Hepatocyte (in vitro differentiated cells): ENCODE results near the gene FARP2. TPM values are rescaled to one million over a fixed set of nuclear protein-coding genes. Genes with fewer than 3 reads are reported as not detected.
"Not testable (repeated sequence)": the region's sequence is repeated elsewhere in the genome, so short reads cannot be mapped to it uniquely, and the experiment has no call there.

Experiments
- DNase-seq: peaks from one replicate; pipeline ENCODE4 v3.0.0-alpha.2; 2016; ENCODE audit warnings: low spot score
- H2AFZ ChIP-seq: fragments of 200-600 bp; sonication (generic); 2 replicates; pipeline ENCODE4 v1.6.0; 2016; ENCODE audit warnings: antibody characterized with exemption, mild to moderate bottlenecking
- H3K27ac ChIP-seq: fragments of 200-600 bp; sonication (generic); 2 replicates; pipeline ENCODE4 v1.5.1; 2016; ENCODE audit warnings: mild to moderate bottlenecking
- H3K27me3 ChIP-seq: fragments of 200-600 bp; sonication (generic); 2 replicates; pipeline ENCODE4 v1.6.1; 2016
- H3K36me3 ChIP-seq: fragments of 200-600 bp; sonication (generic); replicated peaks from 2 replicates; pipeline ENCODE4 v1.5.1; 2016; ENCODE audit warnings: low read depth; ENCODE audit not compliant: insufficient read depth
- H3K4me1 ChIP-seq: fragments of 200-600 bp; sonication (generic); 2 replicates; pipeline ENCODE4 v1.5.1; 2016; ENCODE audit warnings: mild to moderate bottlenecking, moderate library complexity; ENCODE audit not compliant: insufficient read depth
- H3K4me2 ChIP-seq: fragments of 200-600 bp; sonication (generic); 2 replicates; pipeline ENCODE4 v1.6.0; 2016
- H3K4me3 ChIP-seq: fragments of 200-600 bp; sonication (generic); 2 replicates; pipeline ENCODE4 v1.5.1; 2016; ENCODE audit warnings: mild to moderate bottlenecking
- H3K79me2 ChIP-seq: fragments of 200-600 bp; sonication (generic); 2 replicates; pipeline ENCODE4 v1.6.0; 2017; ENCODE audit warnings: mild to moderate bottlenecking
- H3K9me2 ChIP-seq: fragments of 200-600 bp; sonication (generic); replicated peaks from 2 replicates; pipeline ENCODE4 v1.6.0; 2017; ENCODE audit warnings: mild to moderate bottlenecking; ENCODE audit not compliant: insufficient read depth
- H3K9me3 ChIP-seq: fragments of 200-600 bp; sonication (generic); 2 replicates; pipeline ENCODE4 v1.5.1; 2016; ENCODE audit warnings: low read depth, mild to moderate bottlenecking
- H4K20me1 ChIP-seq: fragments of 200-600 bp; sonication (generic); 2 replicates; pipeline ENCODE4 v1.6.0; 2016; ENCODE audit warnings: mild to moderate bottlenecking; ENCODE audit not compliant: insufficient read depth, poor library complexity, severe bottlenecking
- CTCF ChIP-seq: fragments of 200-600 bp; sonication (generic); IDR thresholded peaks from 2 replicates; pipeline ENCODE4 v1.5.1; 2016; ENCODE audit warnings: antibody characterized with exemption, mild to moderate bottlenecking; ENCODE audit not compliant: poor library complexity
- EZH2 ChIP-seq: fragments of 200-600 bp; sonication (generic); IDR thresholded peaks from 2 replicates; pipeline ENCODE4 v1.6.1; 2016; ENCODE audit warnings: antibody characterized with exemption, mild to moderate bottlenecking, borderline replicate concordance
- EZH2phosphoT487 ChIP-seq: fragments of 200-600 bp; sonication (generic); IDR thresholded peaks from one replicate; pipeline ENCODE4 v1.6.1; 2018; ENCODE audit warnings: antibody characterized with exemption, mild to moderate bottlenecking, low read depth, moderate library complexity; ENCODE audit not compliant: unreplicated experiment, severe bottlenecking
- WGBS: methylation state at CpG from one replicate; pipeline ENCODE4 v1.1.6; 2016; ENCODE audit warnings: low lambda C conversion rate; ENCODE audit errors: missing lambda C conversion rate; 5-methylcytosine and 5-hydroxymethylcytosine counted together
- polyA plus RNA-seq: library from polyadenylated mRNA; unstranded; fragments of >200 nt; fragmentation: Nextera tagmentation; extraction: Ambion mirVana; gene quantifications from 2 replicates; pipeline ENCODE4 v1.2.1, GENCODE V29; 2016
- total RNA-seq: library from RNA; depleted of rRNA; stranded (reverse); fragments of >200 nt; gene quantifications from 2 replicates; pipeline ENCODE4 v1.2.3, GENCODE V29; 2014

Gene FARP2
- total and polyA plus RNA-seq, 2 experiments from 2014 or later, result 29.1 to 29.6 TPM

- WGBS, result 51% methylated on average over 5 of the region's 5 CpGs
- Histone ChIP-seq H3K36me3 (no peaks in the 10 kb centered on the region), H3K79me2 (no peaks in the 10 kb centered on the region), H2AFZ (no peak overlapping the region), H3K9me2 (no peaks in the 10 kb centered on the region), H3K27ac (no peak overlapping the region), H3K4me3 (no peak overlapping the region), H3K27me3 (no peaks in the 10 kb centered on the region), H3K4me2 (no peak overlapping the region), H3K4me1 (peaks cover 6% of the 10 kb centered on the region), H3K9me3 (no peaks in the 10 kb centered on the region), H4K20me1 (no peaks in the 10 kb centered on the region)
- peak; percentile 18 for DNase-seq
- TF ChIP-seq EZH2 (no peak), EZH2phosphoT487 (no peak), CTCF (no peak)
Observed at GRCh38 chr2:241412144-241412543, 56.1 kb downstream of the FARP2 start.

- not testable (repeated sequence) for H4K20me1 ChIP-seq, H3K36me3 ChIP-seq, H3K4me1 ChIP-seq, H3K79me2 ChIP-seq, H3K4me3 ChIP-seq, H3K27me3 ChIP-seq, H3K9me2 ChIP-seq, DNase-seq, H3K27ac ChIP-seq, H2AFZ ChIP-seq, H3K4me2 ChIP-seq, H3K9me3 ChIP-seq
- WGBS, result 94% methylated on average over 5 of the region's 5 CpGs
Observed at GRCh38 chr2:241413501-241413900, 57.4 kb downstream of the FARP2 start.

- no peak overlapping the region for H2AFZ ChIP-seq
- no peaks in the 10 kb centered on the region for H3K9me3 ChIP-seq
- 92% methylated on average over 7 of the region's 7 CpGs for WGBS
- no peak overlapping the region for H3K4me3 ChIP-seq
- H3K36me3 ChIP-seq, result peaks cover 1% of the 10 kb centered on the region
- no peaks in the 10 kb centered on the region for H3K27me3 ChIP-seq
- H3K9me2 ChIP-seq, result no peaks in the 10 kb centered on the region
- H3K79me2 ChIP-seq, result no peaks in the 10 kb centered on the region
- TF ChIP-seq EZH2phosphoT487 (no peak), CTCF (no peak), EZH2 (no peak)
- H4K20me1 ChIP-seq, result no peaks in the 10 kb centered on the region
- no peak overlapping the region for H3K4me2 ChIP-seq
- H3K4me1 ChIP-seq, result peaks cover 6% of the 10 kb centered on the region
- H3K27ac ChIP-seq, result no peak overlapping the region
- DNase-seq, result no peak
Observed at GRCh38 chr2:241413929-241414580, 58.0 kb downstream of the FARP2 start.

- H3K9me2 ChIP-seq, result no peaks in the 10 kb centered on the region
- no peaks in the 10 kb centered on the region for H4K20me1 ChIP-seq
- H3K4me3 ChIP-seq, result no peak overlapping the region
- H3K9me3 ChIP-seq, result no peaks in the 10 kb centered on the region
- H3K4me2 ChIP-seq, result no peak overlapping the region
- no peak overlapping the region for H2AFZ ChIP-seq
- TF ChIP-seq CTCF (no peak), EZH2phosphoT487 (no peak), EZH2 (no peak)
- no peak overlapping the region for H3K27ac ChIP-seq
- WGBS, result 85% methylated on average over 3 of the region's 3 CpGs
- no peaks in the 10 kb centered on the region for H3K79me2 ChIP-seq
- H3K4me1 ChIP-seq, result peaks cover 6% of the 10 kb centered on the region
- peaks cover 4% of the 10 kb centered on the region for H3K36me3 ChIP-seq
- no peaks in the 10 kb centered on the region for H3K27me3 ChIP-seq
- no peak for DNase-seq
Observed at GRCh38 chr2:241415196-241415595, 59.1 kb downstream of the FARP2 start.
